Prostate gland (tissue), 2 donors: ENCODE data around the gene SAMD3. TPM values are rescaled to one million over a fixed set of nuclear protein-coding genes. Genes with fewer than 3 reads are reported as not detected.

Experiments used
- DNase-seq: peaks from one replicate; pipeline ENCODE4 v3.0.0-alpha.2; 2019; ENCODE audit warnings: low spot score
- H3K27ac ChIP-seq, 2 donors: fragments of 200-600 bp; sonication (generic); 2 replicates each; pipeline ENCODE4 v1.5.1; 2017 to 2019
- H3K27me3 ChIP-seq: fragments of 200-600 bp; sonication (generic); replicated peaks from 2 replicates; pipeline ENCODE4 v1.5.1; 2019; ENCODE audit not compliant: insufficient read depth
- H3K36me3 ChIP-seq, 2 donors: fragments of 200-600 bp; sonication (generic); 1 replicate in 1 of 2; 2 replicates in 1 of 2; pipeline versions ENCODE4 v1.5.1 to v1.8.1; 2017 to 2019
- H3K4me1 ChIP-seq: fragments of 200-600 bp; sonication (generic); replicated peaks from 2 replicates; pipeline ENCODE4 v1.5.1; 2019
- H3K4me3 ChIP-seq, 2 donors: fragments of 200-600 bp; sonication (generic); 2 replicates each; pipeline ENCODE4 v1.5.1; 2017 to 2019
- H3K9me3 ChIP-seq: fragments of 200-600 bp; sonication (generic); 2 replicates; pipeline ENCODE4 v1.5.1; 2017
- POLR2A ChIP-seq: fragments of 450-650 bp; IDR thresholded peaks from one replicate; pipeline ENCODE4 v1.6.1; 2016; ENCODE audit warnings: antibody characterized with exemption, mild to moderate bottlenecking
- POLR2AphosphoS5 ChIP-seq: sonication (generic); formaldehyde crosslinking; IDR thresholded peaks from one replicate; pipeline ENCODE4 v1.6.1; 2017; ENCODE audit warnings: antibody characterized with exemption
- WGBS: methylation state at CpG from one replicate; pipeline ENCODE4 v1.1.5; 2018; 5-methylcytosine and 5-hydroxymethylcytosine counted together
- intact Hi-C: fragments of 100-400 bp; cut with DNase I; formaldehyde crosslinking; loops from one replicate; pipeline ENCODE4 v1.14.2; 2022
- total RNA-seq, 2 donors: library from RNA; depleted of rRNA; stranded (reverse); fragments of >200 nt; gene quantifications; one replicate each; pipeline ENCODE4 v1.1.0, GENCODE V29; 2016
- TF ChIP-seq, protein P1 (sequence below), 4 experiments: fragments of 200-600 bp in 2 of 4; fragments of 450-650 bp in 2 of 4; sonication (generic) in 2 of 4; IDR thresholded peaks; 1 replicate in 3 of 4; 2 replicates in 1 of 4; pipeline ENCODE4 v1.5.1; 2016 to 2019; ENCODE audit warnings: antibody characterized with exemption in 4 of 4, mild to moderate bottlenecking in 2 of 4, moderate library complexity in 2 of 4

SAMD3 gene
- total RNA-seq, 2 donors from 2014 or later, result 3.6 TPM; not detected in 1

DNA sequence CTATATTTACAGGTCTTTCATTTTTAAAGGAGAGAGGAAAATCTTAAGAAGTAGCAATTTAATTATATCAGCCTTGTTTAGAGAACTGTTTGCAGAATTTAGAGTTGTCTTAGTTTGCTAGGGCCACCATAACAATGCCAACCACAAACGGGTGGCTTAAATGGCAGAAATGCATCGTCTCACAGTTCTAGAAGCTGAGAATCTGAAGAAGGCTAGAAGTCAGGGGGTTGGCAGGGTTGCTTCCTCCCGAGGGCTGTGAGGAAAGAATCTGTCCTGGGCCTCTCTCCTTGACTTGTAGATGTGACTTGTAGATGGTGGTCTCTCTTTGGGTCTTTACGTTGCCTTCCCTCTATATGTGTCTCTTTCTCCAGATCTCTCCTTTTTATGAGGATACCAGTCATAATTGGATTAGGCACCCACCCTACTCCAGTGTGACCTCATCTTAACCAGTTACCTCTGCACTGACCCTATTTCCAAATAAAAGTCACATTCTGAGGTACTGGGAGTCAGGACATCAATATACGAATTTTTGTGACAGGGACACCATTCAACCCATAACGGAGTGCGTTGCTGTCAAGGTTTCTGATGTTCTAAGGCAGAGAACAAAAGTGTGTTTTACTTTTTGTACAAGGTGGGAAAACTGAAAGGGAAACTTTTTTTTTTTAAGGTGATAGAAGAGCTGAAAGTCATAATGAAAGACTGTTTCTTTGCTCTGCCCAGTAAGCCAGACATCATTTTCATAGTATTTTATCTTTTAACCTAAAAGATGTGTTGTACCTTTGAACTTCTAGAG lies 84.4 kb downstream of the SAMD3 start:
- TF ChIP-seq POLR2AphosphoS5 (no peak), POLR2A (no peak)
- TF ChIP-seq, protein P1, sequence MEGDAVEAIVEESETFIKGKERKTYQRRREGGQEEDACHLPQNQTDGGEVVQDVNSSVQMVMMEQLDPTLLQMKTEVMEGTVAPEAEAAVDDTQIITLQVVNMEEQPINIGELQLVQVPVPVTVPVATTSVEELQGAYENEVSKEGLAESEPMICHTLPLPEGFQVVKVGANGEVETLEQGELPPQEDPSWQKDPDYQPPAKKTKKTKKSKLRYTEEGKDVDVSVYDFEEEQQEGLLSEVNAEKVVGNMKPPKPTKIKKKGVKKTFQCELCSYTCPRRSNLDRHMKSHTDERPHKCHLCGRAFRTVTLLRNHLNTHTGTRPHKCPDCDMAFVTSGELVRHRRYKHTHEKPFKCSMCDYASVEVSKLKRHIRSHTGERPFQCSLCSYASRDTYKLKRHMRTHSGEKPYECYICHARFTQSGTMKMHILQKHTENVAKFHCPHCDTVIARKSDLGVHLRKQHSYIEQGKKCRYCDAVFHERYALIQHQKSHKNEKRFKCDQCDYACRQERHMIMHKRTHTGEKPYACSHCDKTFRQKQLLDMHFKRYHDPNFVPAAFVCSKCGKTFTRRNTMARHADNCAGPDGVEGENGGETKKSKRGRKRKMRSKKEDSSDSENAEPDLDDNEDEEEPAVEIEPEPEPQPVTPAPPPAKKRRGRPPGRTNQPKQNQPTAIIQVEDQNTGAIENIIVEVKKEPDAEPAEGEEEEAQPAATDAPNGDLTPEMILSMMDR (IDR thresholded peaks at IDR 0.05), result no peak
- no peak overlapping the region for H3K27ac ChIP-seq
- 85% methylated on average over 7 of the region's 7 CpGs for WGBS
- H3K27me3 ChIP-seq, result no peaks in the 10 kb centered on the region
- H3K4me3 ChIP-seq, result no peak overlapping the region
- H3K36me3 ChIP-seq, result no peaks in the 10 kb centered on the region
- intact Hi-C loops, result no loop called here
- no peaks in the 10 kb centered on the region for H3K4me1 ChIP-seq
- H3K9me3 ChIP-seq, result no peaks in the 10 kb centered on the region
- DNase-seq, result no peak

DNA sequence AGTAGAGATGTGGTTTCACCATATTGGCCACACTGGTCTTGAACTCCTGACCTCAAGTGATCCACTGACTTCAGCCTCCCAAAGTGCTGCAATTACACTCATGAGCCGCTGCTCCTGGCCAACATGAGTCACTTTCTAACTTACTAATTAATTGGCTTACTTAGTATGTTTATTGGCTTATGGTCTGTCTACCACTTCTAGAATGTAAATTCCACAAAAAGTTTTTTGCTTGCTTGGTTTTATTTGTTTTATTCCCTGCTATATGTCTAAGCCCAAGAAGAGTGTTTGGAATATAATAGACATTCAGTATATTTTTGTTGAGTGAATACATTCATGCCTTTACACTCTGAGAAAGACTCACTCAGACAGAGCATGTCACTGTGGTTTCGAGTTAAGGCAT lies 86.0 kb downstream of the SAMD3 start:
- Histone ChIP-seq H3K9me3 (no peaks in the 10 kb centered on the region), H3K27me3 (no peaks in the 10 kb centered on the region), H3K4me1 (no peaks in the 10 kb centered on the region), H3K36me3 (no peaks in the 10 kb centered on the region), H3K27ac (no peak overlapping the region), H3K4me3 (no peak overlapping the region)
- DNase-seq, result no peak
- intact Hi-C loops, result no loop called here
- TF ChIP-seq, protein P1 (IDR thresholded peaks at IDR 0.05), result no peak
- TF ChIP-seq POLR2A (no peak), POLR2AphosphoS5 (no peak)
- WGBS, result 87% methylated on average over 2 of the region's 2 CpGs

DNA sequence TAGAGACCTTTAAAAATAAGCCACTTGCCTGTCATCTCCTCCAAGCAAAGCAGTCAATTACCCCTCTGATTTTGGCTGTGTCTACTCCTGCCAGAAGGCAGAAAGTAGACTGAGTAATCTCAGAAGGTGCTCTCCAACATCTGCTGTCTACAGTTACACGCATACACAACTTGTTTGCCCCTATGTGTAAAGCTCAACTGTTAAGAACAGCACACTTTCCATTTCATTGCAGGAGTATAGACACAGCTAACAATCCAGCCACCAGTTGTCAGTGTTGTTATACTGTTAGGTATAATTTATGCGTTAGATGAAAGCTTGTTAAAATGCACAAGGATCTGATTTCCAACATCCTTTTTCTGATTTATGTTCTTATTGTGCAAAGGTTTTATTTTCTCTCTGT lies 88.2 kb downstream of the SAMD3 start:
- 16% methylated on average over 2 of the region's 2 CpGs for WGBS
- Histone ChIP-seq H3K36me3 (no peaks in the 10 kb centered on the region), H3K27me3 (no peaks in the 10 kb centered on the region), H3K9me3 (no peaks in the 10 kb centered on the region), H3K4me3 (no peak overlapping the region), H3K4me1 (no peaks in the 10 kb centered on the region), H3K27ac (no peak overlapping the region)
- TF ChIP-seq POLR2AphosphoS5 (no peak), POLR2A (no peak)
- TF ChIP-seq, protein P1 (IDR thresholded peaks at IDR 0.05), result no peak
- intact Hi-C loops, result no loop called here
- no peak for DNase-seq

DNA sequence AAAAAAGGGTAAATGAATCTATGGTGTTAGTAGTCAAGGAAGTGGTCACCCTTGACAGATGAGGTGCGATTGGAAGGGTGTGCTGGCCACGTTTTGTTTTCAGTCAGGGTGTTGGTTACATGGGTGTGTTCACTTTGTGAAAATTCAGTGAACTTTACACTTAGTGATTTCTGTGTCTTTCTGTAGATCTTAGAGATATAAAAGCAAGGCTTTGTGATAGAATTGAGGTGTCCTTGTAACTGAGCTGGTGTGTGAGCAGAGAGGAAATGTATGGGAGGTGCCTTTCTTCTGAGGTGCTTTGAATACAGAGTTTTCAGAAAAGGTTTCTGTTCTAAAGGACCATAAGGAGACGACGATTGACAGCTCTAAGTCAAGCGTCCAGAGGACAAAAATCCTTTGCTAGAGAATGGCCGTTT lies 90.5 kb downstream of the SAMD3 start:
- TF ChIP-seq POLR2A, result no peak
- TF ChIP-seq, protein P1 (IDR thresholded peaks at IDR 0.05), result no peak
- WGBS, result 82% methylated on average over 6 of the region's 6 CpGs
- no peaks in the 10 kb centered on the region for H3K27me3 ChIP-seq
- no peaks in the 10 kb centered on the region for H3K4me1 ChIP-seq
- intact Hi-C loops, result no loop called here
- no peaks in the 10 kb centered on the region for H3K36me3 ChIP-seq
- H3K9me3 ChIP-seq, result no peaks in the 10 kb centered on the region
- no peak overlapping the region for H3K27ac ChIP-seq
- no peak overlapping the region for H3K4me3 ChIP-seq
- no peak for DNase-seq

DNA sequence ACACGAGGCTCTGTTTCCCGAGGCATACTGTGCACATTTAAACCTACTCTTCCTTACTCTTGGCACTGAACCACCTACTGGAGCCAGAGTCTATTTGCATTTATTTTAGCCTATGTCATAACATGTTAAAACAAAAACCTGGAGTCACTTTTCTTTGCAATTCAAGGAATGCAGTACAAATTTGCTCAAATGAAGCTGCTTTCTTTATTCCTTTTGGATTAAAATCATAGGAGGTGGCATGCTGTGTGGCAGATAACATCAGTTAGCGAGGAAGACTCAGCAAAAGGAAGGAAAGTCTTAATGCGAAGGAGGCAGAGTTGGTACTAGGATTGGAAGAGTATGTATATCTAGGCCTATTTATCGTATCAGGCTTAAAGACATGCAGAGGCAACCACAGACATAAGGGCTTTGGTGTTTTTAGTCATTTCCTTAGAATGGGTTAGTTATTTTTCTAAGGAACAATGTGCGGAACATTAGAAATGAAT lies 92.9 kb downstream of the SAMD3 start:
- H3K4me3 ChIP-seq, result no peak overlapping the region
- H3K27me3 ChIP-seq, result no peaks in the 10 kb centered on the region
- TF ChIP-seq POLR2A (no peak), POLR2AphosphoS5 (no peak)
- TF ChIP-seq, protein P1 (IDR thresholded peaks at IDR 0.05), result no peak
- no peak overlapping the region for H3K27ac ChIP-seq
- no peaks in the 10 kb centered on the region for H3K9me3 ChIP-seq
- DNase-seq, result no peak
- H3K4me1 ChIP-seq, result no peaks in the 10 kb centered on the region
- 72% methylated on average over 6 of the region's 6 CpGs for WGBS
- intact Hi-C loops, result no loop called here
- H3K36me3 ChIP-seq, result no peaks in the 10 kb centered on the region
